ENCODE results near the gene HJURP. TPM values are rescaled to one million over a fixed set of nuclear protein-coding genes. Genes with fewer than 3 reads are reported as not detected.
A peak's percentile ranks its signal among the peaks of the same experiment; 100 is the strongest.

HJURP gene
- total and polyA plus RNA-seq, 2 donors (not counting 1 experiment from before 2014, with no cell fraction given) = 5.8 to 6.2 TPM

- H4K20me1 ChIP-seq (ENCODE audit: control insufficient read depth, extremely low read depth, insufficient read depth, low read length) = no peaks in the 10 kb centered on the region
These were observed 21.4 kb downstream of the HJURP start for GRCh38 chr2:233832869-233833311.

GRCh38 chr2:233832414-233832813 is 21.9 kb downstream of the HJURP start:
- Histone ChIP-seq H3K79me2 (ENCODE audit: control insufficient read depth, insufficient read depth, low read length) (peaks cover 5% of the 10 kb centered on the region), H3K9me3 (ENCODE audit: control insufficient read depth, insufficient read depth, low read depth, low read length) (no peaks in the 10 kb centered on the region), H3K9ac (ENCODE audit: insufficient read depth, low read length) (no peak overlapping the region), H3K27ac (ENCODE audit: insufficient read depth, low read length) (no peak overlapping the region), H2AFZ (ENCODE audit: low read length) (no peak overlapping the region), H3K4me1 (ENCODE audit: control insufficient read depth, extremely low read depth, insufficient read depth, low read length) (no peaks in the 10 kb centered on the region), H3K36me3 (ENCODE audit: control insufficient read depth, insufficient read depth, low read length) (peaks cover 8% of the 10 kb centered on the region), H3K27me3 (ENCODE audit: control insufficient read depth, insufficient read depth, low read length) (no peaks in the 10 kb centered on the region), H3K4me2 (ENCODE audit: extremely low read depth, insufficient read depth, low read length) (no peak overlapping the region), H3K4me3 (replicated peaks in 1 of 4; ENCODE audit: control extremely low read depth in 1 of 4, insufficient read depth in 1 of 4, low read depth in 3 of 4, low read length in 4 of 4) (no peak overlapping the region), H4K20me1 (ENCODE audit: control insufficient read depth, extremely low read depth, insufficient read depth, low read length) (no peaks in the 10 kb centered on the region)
- no peak for TF ChIP-seq CTCF (conservative IDR thresholded peaks at IDR 0.05 in 1 of 2, IDR thresholded peaks at IDR 0.05 in 1 of 2; ENCODE audit: low read depth in 1 of 2, low read length in 2 of 2)
- no peak for TF ChIP-seq EZH2 (IDR thresholded peaks at IDR 0.05; ENCODE audit: low read length, missing control alignments)
- DNase-seq (ENCODE audit: low read depth in 2 of 2) = peak; percentile 6 to 56

More at GRCh38 chr2:233832869-233833311, 21.4 kb downstream of the HJURP start:
- Histone ChIP-seq H3K36me3 (ENCODE audit: control insufficient read depth, insufficient read depth, low read length) (peaks cover 8% of the 10 kb centered on the region), H3K27ac (ENCODE audit: insufficient read depth, low read length) (no peak overlapping the region), H2AFZ (ENCODE audit: low read length) (no peak overlapping the region), H3K27me3 (ENCODE audit: control insufficient read depth, insufficient read depth, low read length) (no peaks in the 10 kb centered on the region), H3K9me3 (ENCODE audit: control insufficient read depth, insufficient read depth, low read depth, low read length) (no peaks in the 10 kb centered on the region), H3K4me2 (ENCODE audit: extremely low read depth, insufficient read depth, low read length) (no peak overlapping the region), H3K9ac (ENCODE audit: insufficient read depth, low read length) (no peak overlapping the region), H3K4me1 (ENCODE audit: control insufficient read depth, extremely low read depth, insufficient read depth, low read length) (no peaks in the 10 kb centered on the region), H3K4me3 (replicated peaks in 1 of 4; ENCODE audit: control extremely low read depth in 1 of 4, insufficient read depth in 1 of 4, low read depth in 3 of 4, low read length in 4 of 4) (no peak overlapping the region), H3K79me2 (ENCODE audit: control insufficient read depth, insufficient read depth, low read length) (peaks cover 10% of the 10 kb centered on the region)
- peak; percentile 50 to 69 for DNase-seq (ENCODE audit: low read depth in 2 of 2)
- TF ChIP-seq EZH2 (IDR thresholded peaks at IDR 0.05; ENCODE audit: low read length, missing control alignments) (no peak), CTCF (conservative IDR thresholded peaks at IDR 0.05 in 1 of 2, IDR thresholded peaks at IDR 0.05 in 1 of 2; ENCODE audit: low read depth in 1 of 2, low read length in 2 of 2) (peak; percentile 13 to 25)

GRCh38 chr2:233831861-233832260 is 22.5 kb downstream of the HJURP start:
- peaks cover 8% of the 10 kb centered on the region for H3K36me3 ChIP-seq (ENCODE audit: control insufficient read depth, insufficient read depth, low read length)
- no peak overlapping the region for H3K4me3 ChIP-seq (replicated peaks in 1 of 4; ENCODE audit: control extremely low read depth in 1 of 4, insufficient read depth in 1 of 4, low read depth in 3 of 4, low read length in 4 of 4)
- H3K27ac ChIP-seq (ENCODE audit: insufficient read depth, low read length) = no peak overlapping the region
- H3K9ac ChIP-seq (ENCODE audit: insufficient read depth, low read length) = no peak overlapping the region
- H2AFZ ChIP-seq (ENCODE audit: low read length) = no peak overlapping the region
- no peaks in the 10 kb centered on the region for H3K4me1 ChIP-seq (ENCODE audit: control insufficient read depth, extremely low read depth, insufficient read depth, low read length)
- H3K4me2 ChIP-seq (ENCODE audit: extremely low read depth, insufficient read depth, low read length) = no peak overlapping the region
- peaks cover 3% of the 10 kb centered on the region for H3K79me2 ChIP-seq (ENCODE audit: control insufficient read depth, insufficient read depth, low read length)
- no peak for TF ChIP-seq EZH2 (IDR thresholded peaks at IDR 0.05; ENCODE audit: low read length, missing control alignments)
- no peak for TF ChIP-seq CTCF (conservative IDR thresholded peaks at IDR 0.05 in 1 of 2, IDR thresholded peaks at IDR 0.05 in 1 of 2; ENCODE audit: low read depth in 1 of 2, low read length in 2 of 2)
- H3K9me3 ChIP-seq (ENCODE audit: control insufficient read depth, insufficient read depth, low read depth, low read length) = no peaks in the 10 kb centered on the region
- no peaks in the 10 kb centered on the region for H4K20me1 ChIP-seq (ENCODE audit: control insufficient read depth, extremely low read depth, insufficient read depth, low read length)
- no peak for DNase-seq (ENCODE audit: low read depth in 2 of 2)
- H3K27me3 ChIP-seq (ENCODE audit: control insufficient read depth, insufficient read depth, low read length) = no peaks in the 10 kb centered on the region
